Natural killer cell (primary cell): ENCODE results near the gene CTDSP2. TPM values are rescaled to one million over a fixed set of nuclear protein-coding genes. Genes with fewer than 3 reads are reported as not detected.
A peak's percentile ranks its signal among the peaks of the same experiment; 100 is the strongest.

Source experiments
- ATAC-seq, 3 donors: fragments of 150-1000 bp in 2 of 3; fragments of 200-7000 bp in 1 of 3; cut with Tn5 transposase; 1 replicate in 1 of 3; 2 replicates in 2 of 3; pipeline ENCODE4 v1.10.0; 2021; ENCODE audit warnings: mild to moderate bottlenecking in 2 of 3, moderate library complexity in 2 of 3
- DNase-seq, 2 donors: peaks; one replicate each; pipeline versions ENCODE4 v3.0.0 to v3.0.0-alpha.2; 2013 to 2021; ENCODE audit warnings: mixed read lengths in 1 of 2
- H3K27ac ChIP-seq: one replicate; pipeline ENCODE4 v1.5.1; 2013; ENCODE audit warnings: mild to moderate bottlenecking, low read length
- H3K27me3 ChIP-seq: one replicate; pipeline ENCODE4 v1.6.1; 2013; ENCODE audit warnings: low read length; ENCODE audit not compliant: control insufficient read depth, insufficient read depth
- H3K36me3 ChIP-seq: one replicate; pipeline ENCODE4 v1.6.1; 2013; ENCODE audit warnings: low read length; ENCODE audit not compliant: control insufficient read depth, insufficient read depth
- H3K4me1 ChIP-seq: one replicate; pipeline ENCODE4 v1.6.1; 2013; ENCODE audit warnings: low read length; ENCODE audit not compliant: control insufficient read depth, insufficient read depth
- H3K4me3 ChIP-seq: one replicate; pipeline ENCODE4 v1.5.1; 2013; ENCODE audit warnings: low read length
- H3K9me3 ChIP-seq: one replicate; pipeline ENCODE4 v1.6.1; 2013; ENCODE audit warnings: low read length; ENCODE audit not compliant: control insufficient read depth, insufficient read depth
- H3K27ac Mint-ChIP-seq, 2 donors: one replicate each; pipeline ENCODE4 v1.8.0; 2022; ENCODE audit warnings: mild to moderate bottlenecking in 2 of 2, mixed read lengths in 2 of 2, moderate library complexity in 1 of 2
- H3K27me3 Mint-ChIP-seq, 2 donors: one replicate each; pipeline ENCODE4 v1.8.0; 2022; ENCODE audit warnings: low read depth in 2 of 2, mixed read lengths in 2 of 2
- H3K36me3 Mint-ChIP-seq: one replicate; pipeline ENCODE4 v1.8.0; 2022; ENCODE audit warnings: mixed read lengths
- H3K4me1 Mint-ChIP-seq, 2 donors: one replicate each; pipeline ENCODE4 v1.8.0; 2022; ENCODE audit warnings: mixed read lengths in 2 of 2
- H3K4me3 Mint-ChIP-seq: one replicate; pipeline ENCODE4 v1.8.0; 2022; ENCODE audit warnings: mild to moderate bottlenecking, moderate library complexity, mixed read lengths
- H3K9me3 Mint-ChIP-seq, 2 donors: one replicate each; pipeline ENCODE4 v1.8.0; 2022; ENCODE audit warnings: mixed read lengths in 2 of 2
- CTCF ChIP-seq: fragments of 200-600 bp; IDR thresholded peaks from one replicate; pipeline ENCODE4 v1.8.0; 2022; ENCODE audit warnings: antibody characterized with exemption
- WGBS: methylation state at CpG from one replicate; pipeline ENCODE4 v1.1.7; 2013; ENCODE audit warnings: missing lambda C conversion rate; ENCODE audit not compliant: insufficient coverage; 5-methylcytosine and 5-hydroxymethylcytosine counted together
- intact Hi-C: fragments of 100-400 bp; cut with micrococcal nuclease; formaldehyde crosslinking; loops from one replicate; pipeline ENCODE4 v1.14.2; 2022
- total RNA-seq, 4 donors: library from RNA; stranded (reverse); fragments of 120-200 nt in 1 of 4; gene quantifications; one replicate each; pipeline versions ENCODE4 v1.2.3 to v1.2.4, GENCODE V29; 2013 to 2022

The CTDSP2 gene
- total RNA-seq, 3 donors from 2014 or later (not counting 1 experiment from before 2014, with no cell fraction given) = 93.8 to 135 (median 123) TPM

- WGBS = 100% methylated on average over 3 of the region's 3 CpGs
- Mint-ChIP-seq H3K36me3 (peaks cover 10% of the 10 kb centered on the region), H3K4me3 (no peak overlapping the region), H3K9me3 (no peaks in the 10 kb centered on the region), H3K27ac (no peak overlapping the region), H3K4me1 (peaks cover 0 to 6% of the 10 kb centered on the region in 2 donors), H3K27me3 (no peaks in the 10 kb centered on the region)
- no peaks in the 10 kb centered on the region for H3K27me3 ChIP-seq
- peaks cover 35% of the 10 kb centered on the region for H3K36me3 ChIP-seq
- no peak for TF ChIP-seq CTCF
- DNase-seq (no peak), ATAC-seq (no peak)
- no peak overlapping the region for H3K4me3 ChIP-seq
- H3K27ac ChIP-seq = no peak overlapping the region
- no peaks in the 10 kb centered on the region for H3K4me1 ChIP-seq
- intact Hi-C loops = no loop called here
- H3K9me3 ChIP-seq = no peaks in the 10 kb centered on the region
Measured at GRCh38 chr12:57800965-57801364, 45.6 kb downstream of the CTDSP2 start.

- H3K36me3 ChIP-seq = peaks cover 54% of the 10 kb centered on the region
- no peak for ATAC-seq
- H3K36me3 Mint-ChIP-seq = peaks cover 15% of the 10 kb centered on the region
Measured at GRCh38 chr12:57797933-57798332, 48.6 kb downstream of the CTDSP2 start.

GRCh38 chr12:57796996-57797395, 49.5 kb downstream of the CTDSP2 start:
- H3K27ac Mint-ChIP-seq = no peak overlapping the region
- peaks cover 0 to 6% of the 10 kb centered on the region in 2 donors for H3K4me1 Mint-ChIP-seq
- TF ChIP-seq CTCF = no peak
- Histone ChIP-seq H3K9me3 (no peaks in the 10 kb centered on the region), H3K27me3 (no peaks in the 10 kb centered on the region), H3K36me3 (peaks cover 54% of the 10 kb centered on the region), H3K27ac (no peak overlapping the region), H3K4me3 (no peak overlapping the region), H3K4me1 (no peaks in the 10 kb centered on the region)
- WGBS = no CpG with 5 or more reads among the region's 1 CpG
- H3K9me3 Mint-ChIP-seq = no peaks in the 10 kb centered on the region
- ATAC-seq = no peak
- H3K4me3 Mint-ChIP-seq = no peak overlapping the region
- DNase-seq = no peak
- intact Hi-C loops = no loop called here
- no peaks in the 10 kb centered on the region for H3K27me3 Mint-ChIP-seq
- H3K36me3 Mint-ChIP-seq = peaks cover 12% of the 10 kb centered on the region

More at GRCh38 chr12:57797933-57798332, 48.6 kb downstream of the CTDSP2 start:
- H3K4me3 Mint-ChIP-seq = no peak overlapping the region
- 100% methylated on average over 1 of the region's 1 CpG for WGBS
- Histone ChIP-seq H3K9me3 (no peaks in the 10 kb centered on the region), H3K4me1 (no peaks in the 10 kb centered on the region), H3K27me3 (no peaks in the 10 kb centered on the region), H3K27ac (no peak overlapping the region), H3K4me3 (no peak overlapping the region)
- no peak for TF ChIP-seq CTCF
- intact Hi-C loops = no loop called here
- no peak for DNase-seq
- no peaks in the 10 kb centered on the region for H3K27me3 Mint-ChIP-seq
- H3K9me3 Mint-ChIP-seq = no peaks in the 10 kb centered on the region
- H3K4me1 Mint-ChIP-seq = peaks cover 0 to 6% of the 10 kb centered on the region in 2 donors
- peak overlapping the region in 1 of 2 donors; percentile 50 for H3K27ac Mint-ChIP-seq

GRCh38 chr12:57795354-57795753, 51.2 kb downstream of the CTDSP2 start:
- peaks cover 12% of the 10 kb centered on the region for H3K36me3 Mint-ChIP-seq
- intact Hi-C loops = no loop called here

More at GRCh38 chr12:57795354-57795753, 51.2 kb downstream of the CTDSP2 start:
- no peak overlapping the region for H3K27ac Mint-ChIP-seq
- DNase-seq (no peak), ATAC-seq (no peak)
- WGBS = 98% methylated on average over 4 of the region's 6 CpGs
- H3K27ac ChIP-seq = no peak overlapping the region
- no peak overlapping the region for H3K4me3 Mint-ChIP-seq
- no peaks in the 10 kb centered on the region for H3K27me3 Mint-ChIP-seq
- H3K9me3 Mint-ChIP-seq = no peaks in the 10 kb centered on the region
- H3K36me3 ChIP-seq = peaks cover 60% of the 10 kb centered on the region
- no peaks in the 10 kb centered on the region for H3K9me3 ChIP-seq
- H3K4me1 ChIP-seq = no peaks in the 10 kb centered on the region
- no peaks in the 10 kb centered on the region for H3K27me3 ChIP-seq
- H3K4me3 ChIP-seq = no peak overlapping the region
- no peak for TF ChIP-seq CTCF
- peaks cover 0 to 6% of the 10 kb centered on the region in 2 donors for H3K4me1 Mint-ChIP-seq
